GM19035 (cell line): ENCODE results near the gene REV3L.

Experiments used
- ATAC-seq: cut with Tn5 transposase; IDR thresholded peaks from one replicate; pipeline ENCODE4 v1.9.1; 2021; ENCODE audit not compliant: unreplicated experiment

REV3L gene

DNA sequence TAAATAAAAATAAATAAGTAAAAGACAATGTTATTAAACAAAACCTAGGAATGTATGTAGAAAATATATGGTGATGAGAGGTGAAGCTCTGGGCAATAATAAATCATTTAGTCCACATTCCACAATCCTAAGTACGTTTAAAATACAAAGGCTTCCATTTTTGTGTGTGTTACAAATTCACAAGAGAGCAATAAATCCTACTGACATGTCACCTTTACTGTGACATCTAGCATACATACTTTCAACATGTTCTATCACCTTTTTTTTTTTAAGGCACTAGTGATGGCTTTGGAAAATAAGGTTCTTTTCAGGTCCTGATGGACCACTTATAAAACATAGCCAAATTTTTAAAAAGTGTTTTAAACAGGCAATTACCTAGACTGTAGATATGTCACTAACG, 12.0 kb downstream of the REV3L start:
- no peak for ATAC-seq

DNA sequence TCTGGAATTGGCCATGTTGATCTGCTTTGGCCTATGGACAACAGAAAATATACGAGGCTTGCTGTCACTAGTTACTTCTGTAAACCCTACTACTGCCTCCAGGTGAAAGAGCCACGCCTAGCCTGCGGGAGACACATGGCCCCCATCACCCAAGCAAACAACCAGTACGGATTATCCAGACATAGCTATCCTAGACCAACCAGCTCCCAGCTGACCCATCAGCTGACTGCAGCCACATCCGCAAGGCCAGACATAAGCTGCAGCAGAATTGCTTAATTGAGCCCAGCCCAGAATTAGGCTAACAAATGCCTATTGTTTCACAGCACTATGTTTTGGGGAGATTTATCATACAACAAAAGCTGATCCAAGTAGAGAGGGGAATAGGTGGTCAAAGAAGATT, 13.5 kb downstream of the REV3L start:
- no peak for ATAC-seq

DNA sequence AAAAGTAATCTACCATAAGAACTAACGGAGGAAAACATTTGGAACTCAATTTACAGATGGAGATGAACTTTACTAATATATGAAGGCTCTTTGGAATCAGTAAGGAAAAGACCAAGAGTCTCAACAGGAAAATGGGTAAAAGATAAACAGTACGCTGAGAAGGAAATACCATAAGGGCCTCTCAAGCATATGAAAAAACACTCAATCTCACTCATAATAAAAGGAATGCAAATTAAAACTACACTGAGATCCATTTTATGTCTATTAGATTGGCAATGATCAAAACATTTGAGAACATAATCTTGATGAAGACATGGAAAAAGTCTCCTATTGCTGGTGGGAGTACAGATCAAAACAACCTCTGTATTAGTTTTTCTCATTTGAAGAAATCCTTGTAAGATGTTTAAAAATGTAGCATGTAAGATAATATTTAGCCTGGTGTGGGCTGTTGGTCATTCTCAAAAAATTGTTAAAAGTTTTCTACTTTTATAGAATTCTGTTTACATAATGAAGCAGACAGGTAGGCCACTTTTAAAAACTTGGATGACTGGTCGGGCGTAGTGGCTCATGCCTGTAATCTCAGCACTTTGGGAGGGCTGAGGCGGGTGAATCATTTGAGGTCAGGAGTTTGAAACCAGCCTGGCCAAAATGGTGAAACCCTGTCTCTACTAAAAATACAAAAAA, 14.5 kb downstream of the REV3L start:
- ATAC-seq = no peak

GRCh38 chr6:111464184-111464583, 18.8 kb downstream of the REV3L start:
- ATAC-seq = no peak

DNA sequence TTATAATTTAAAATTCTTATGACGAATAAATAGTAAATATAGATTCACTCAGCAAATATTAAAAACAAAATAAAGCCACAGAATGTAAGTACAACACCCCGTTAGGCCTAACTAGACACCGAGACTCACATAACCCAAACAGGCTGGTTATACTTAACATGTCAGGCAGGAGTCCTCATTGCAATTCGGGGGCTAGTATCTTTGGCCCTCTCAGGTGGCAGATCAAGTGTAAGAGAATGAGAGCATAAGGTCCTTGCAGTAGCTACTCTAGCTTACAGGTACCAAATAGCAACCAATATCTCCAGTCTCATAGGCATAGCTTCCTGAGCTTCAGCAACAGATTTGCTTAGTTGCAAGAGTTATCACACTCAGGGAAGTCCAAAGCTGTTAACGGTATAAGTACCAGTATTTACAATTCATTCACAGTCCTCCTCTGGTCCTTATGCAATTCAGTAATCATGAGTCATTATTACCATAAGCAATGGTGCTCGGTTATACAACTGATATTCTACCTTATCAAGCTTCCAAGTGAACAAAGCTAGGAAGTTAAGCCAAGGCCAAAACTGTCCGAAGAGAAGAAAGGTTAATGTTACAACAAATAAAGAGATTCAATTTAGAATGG, 20.1 kb downstream of the REV3L start:
- no peak for ATAC-seq

- ATAC-seq = no peak
Observed at GRCh38 chr6:111461860-111462259, 21.2 kb downstream of the REV3L start.

DNA sequence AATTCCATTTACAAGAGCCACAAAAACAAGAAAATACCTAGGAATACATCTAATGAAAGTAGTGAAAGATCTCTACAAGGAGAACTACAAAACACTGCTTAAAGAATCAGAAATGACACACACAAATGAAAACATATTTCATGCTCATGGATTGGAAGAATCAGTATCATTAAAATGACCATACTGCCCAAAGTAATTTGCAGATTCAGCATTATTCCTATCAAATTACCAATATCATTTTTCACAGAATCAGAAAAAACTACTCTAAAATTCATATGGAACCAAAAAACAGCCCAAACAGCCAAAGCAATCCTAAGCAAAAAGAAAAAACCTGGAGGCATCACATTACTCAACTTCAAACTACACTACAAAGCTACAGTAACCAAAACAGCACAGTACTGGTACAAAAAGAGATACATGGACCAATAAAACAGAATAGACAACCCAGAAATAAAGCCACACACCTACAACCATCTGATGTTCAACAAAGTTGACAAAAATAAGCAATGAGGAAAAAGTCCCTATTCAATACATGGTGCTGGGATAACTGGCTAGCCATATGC, 24.3 kb downstream of the REV3L start:
- ATAC-seq = no peak

GRCh38 chr6:111456208-111456607, 26.8 kb downstream of the REV3L start:
- no peak for ATAC-seq

- ATAC-seq = no peak
Observed at GRCh38 chr6:111450636-111451035, 32.4 kb downstream of the REV3L start.

- ATAC-seq = no peak
Observed at GRCh38 chr6:111450087-111450486, 32.9 kb downstream of the REV3L start.

- ATAC-seq = no peak
Observed at GRCh38 chr6:111449129-111449528, 33.9 kb downstream of the REV3L start.

DNA sequence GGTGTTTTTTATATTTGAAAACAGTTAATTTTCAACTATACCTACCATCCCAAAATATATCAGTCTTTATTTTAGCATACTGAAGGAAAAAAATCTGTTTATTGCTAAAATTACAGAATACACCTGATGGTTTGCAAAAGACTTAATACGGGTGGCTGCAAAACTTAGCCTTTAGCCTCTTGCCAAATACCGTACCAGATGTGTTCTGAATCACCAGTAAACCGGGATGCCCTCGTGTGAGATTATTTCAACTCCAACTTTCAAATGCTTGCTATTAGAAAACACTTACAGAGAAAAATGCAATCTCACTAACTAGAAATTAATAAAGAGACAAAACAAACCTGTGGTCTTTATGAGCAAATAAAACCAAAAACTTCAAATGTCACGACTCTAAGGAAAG, 36.0 kb downstream of the REV3L start:
- ATAC-seq = no peak

DNA sequence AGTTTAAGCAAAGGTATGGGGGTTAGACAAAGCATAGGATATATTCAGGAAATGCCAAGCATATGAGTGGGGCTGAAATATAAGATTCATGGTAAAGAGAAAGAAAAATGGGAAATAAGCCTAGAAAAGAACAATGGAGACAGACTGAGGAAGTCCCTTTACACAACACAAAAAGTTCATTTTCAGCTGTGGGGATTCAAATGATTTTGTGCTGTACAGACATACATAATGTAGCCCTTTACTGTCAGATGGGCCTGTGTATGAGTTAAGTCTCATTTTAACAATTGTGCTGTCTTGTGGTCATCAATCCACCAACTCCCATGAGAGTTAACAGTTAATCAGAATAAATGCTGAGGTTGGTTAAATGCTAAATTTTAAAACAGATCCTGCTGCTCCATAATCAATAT, 37.2 kb downstream of the REV3L start:
- no peak for ATAC-seq

DNA sequence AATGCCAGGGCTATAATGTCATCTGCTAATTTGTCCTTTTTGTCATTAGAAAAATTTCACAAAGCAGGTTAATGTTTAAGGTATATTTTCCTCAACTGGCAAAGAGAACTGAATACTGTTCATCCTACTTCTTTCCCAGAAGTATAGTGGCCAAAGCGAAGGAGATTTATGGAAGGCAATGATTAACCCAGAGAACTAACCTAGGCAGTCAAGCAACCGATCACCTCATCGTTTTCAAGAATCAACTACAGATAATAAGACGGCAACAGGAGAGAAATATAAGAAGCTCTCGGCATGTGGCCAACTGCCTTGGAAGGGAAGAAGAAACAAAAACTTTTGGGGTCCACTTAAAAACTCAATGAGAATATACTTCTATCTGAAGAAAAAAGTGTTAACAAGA, 38.2 kb downstream of the REV3L start:
- ATAC-seq = no peak

DNA sequence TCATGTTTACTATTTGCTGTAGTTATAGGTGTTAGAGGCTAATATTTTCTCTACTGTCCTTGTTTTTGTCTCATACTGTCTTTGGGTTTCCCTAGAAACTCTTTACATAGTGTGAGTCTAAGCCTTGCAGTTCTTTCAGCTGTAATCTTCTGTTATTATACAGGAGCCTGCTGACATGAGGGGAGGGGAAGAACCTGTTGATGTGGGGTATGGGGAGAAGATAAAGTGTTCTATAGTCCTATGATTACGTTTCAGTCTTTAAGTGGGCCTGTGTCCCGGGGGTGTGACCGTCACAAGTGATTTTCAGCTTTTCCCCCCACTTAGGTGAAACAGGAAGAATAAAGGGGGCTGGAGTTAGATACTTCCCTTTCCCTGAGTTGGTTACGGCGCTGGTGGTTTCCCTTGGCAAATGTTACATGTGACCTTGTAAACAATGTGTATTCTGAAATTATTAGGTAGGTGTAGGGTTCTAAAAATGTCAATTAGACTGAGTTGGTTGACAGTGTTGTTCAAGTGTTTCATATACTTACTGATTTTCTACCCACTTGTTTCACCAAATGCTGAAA, 41.3 kb downstream of the REV3L start:
- ATAC-seq = no peak

DNA sequence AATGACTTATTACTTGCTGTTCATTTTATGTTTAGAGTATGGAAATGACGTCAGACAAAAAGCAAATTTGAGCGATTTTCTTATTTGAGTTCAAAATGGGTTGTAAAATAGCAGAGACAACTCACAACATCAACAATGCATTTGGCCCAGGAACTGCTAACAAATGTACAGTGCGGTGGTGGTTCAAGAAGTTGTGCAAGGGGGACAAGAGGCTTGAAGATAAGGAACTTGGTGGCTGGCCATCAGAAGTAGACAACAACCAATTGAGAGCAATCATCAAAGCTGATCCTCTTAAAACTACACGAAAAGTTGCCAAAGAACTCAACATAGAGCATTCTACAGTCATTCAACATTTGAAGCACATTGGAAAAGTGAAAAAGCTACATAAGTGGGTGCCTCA, 43.8 kb downstream of the REV3L start:
- ATAC-seq = no peak

DNA sequence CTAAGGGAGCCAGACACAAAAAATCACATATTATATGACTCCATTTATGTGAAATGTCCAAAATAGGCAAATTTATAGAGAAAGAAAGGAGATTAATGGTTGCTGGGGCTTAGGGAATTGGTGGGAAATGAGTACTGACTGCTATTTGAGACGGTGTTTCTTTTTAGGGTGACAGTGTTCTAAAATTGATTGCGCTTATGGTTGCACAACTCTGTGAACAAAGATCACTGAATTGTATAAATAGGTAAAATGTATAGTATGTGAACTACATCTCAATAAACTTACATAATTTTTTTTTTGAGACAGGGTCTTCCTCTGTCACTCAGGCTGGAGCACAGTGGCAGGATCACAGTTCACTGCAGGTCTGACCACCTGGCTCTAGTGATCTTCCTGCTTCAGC, 45.4 kb downstream of the REV3L start:
- ATAC-seq = no peak

- ATAC-seq = no peak
Observed at GRCh38 chr6:111432511-111432910, 50.5 kb downstream of the REV3L start.

- ATAC-seq = no peak
Observed at GRCh38 chr6:111430605-111431376, 52.2 kb downstream of the REV3L start.

GRCh38 chr6:111429571-111429970, 53.4 kb downstream of the REV3L start:
- ATAC-seq = no peak

DNA sequence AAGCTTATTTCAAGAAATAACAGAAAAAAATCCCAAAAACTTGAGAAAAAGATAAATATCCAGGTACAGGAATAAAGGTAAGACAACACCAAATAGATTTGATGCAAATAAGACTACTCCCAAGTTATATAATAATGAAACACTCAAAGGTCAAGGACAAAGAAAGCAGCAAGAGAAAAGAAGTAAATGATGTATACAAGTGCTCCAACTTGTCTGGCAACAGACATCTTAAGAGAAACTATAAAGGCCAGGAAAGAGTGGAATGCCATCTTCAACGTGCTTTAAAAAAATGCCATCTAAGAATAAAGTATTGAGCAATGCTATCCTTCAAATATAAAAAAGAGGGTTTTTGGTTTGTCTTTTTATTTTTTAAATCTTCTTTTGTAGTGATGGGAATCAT, 54.2 kb downstream of the REV3L start:
- ATAC-seq = no peak
